TTC549 (cell line): ENCODE results near the gene SMIM38.

Experiments used
- FAIRE-seq: peaks from 2 replicates; lab custom pipeline; 2012; peaks lifted over from hg19 to GRCh38; lab: Jason Lieb, UNC

Gene SMIM38

GRCh38 chr11:69155302-69156234 lies at the start of gene SMIM38:
TSS of gene SMIM38 (plus strand) at chr11:69155935. CDS start at chr11:69157847, 1,912 bp downstream.
- no peak for FAIRE-seq

DNA sequence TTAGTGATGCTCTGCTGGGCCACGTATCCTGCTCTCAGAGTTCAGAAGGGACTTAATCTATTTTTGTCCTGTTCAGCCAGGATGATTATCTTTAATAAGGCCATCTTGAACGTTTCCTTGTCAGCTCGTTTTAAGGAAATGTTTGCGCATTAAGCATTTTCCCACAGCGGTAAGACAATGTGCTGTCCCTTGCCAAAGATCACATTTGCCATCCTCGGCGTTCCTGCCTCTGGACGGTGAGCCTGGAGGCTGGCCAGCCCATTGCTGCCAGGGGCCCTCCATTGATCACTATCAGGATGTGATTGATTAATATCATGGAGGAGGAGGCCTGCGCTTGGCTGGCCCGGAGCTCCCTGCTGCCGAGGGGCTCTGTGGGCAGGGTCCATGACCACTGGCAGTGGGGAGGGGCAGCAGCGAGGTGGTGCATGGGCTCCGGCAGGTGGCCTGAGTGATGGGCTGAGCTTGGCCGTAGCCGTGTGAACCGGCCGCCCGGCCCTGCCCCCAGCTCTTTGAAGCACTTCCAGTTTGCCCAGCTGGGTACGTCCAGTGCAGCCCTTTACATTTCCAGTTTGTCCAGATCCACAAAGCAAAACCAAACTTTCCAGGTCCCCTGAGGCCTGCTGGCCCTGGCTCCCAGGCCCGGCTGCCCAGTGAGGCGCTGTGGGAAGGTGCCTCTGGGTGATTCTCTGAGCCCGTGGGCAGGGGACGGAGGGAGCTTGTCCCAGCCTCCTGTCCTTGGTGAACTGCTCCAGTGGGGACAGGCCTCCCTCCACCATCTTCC lies 49.5 kb upstream of the SMIM38 start:
- no peak for FAIRE-seq

GRCh38 chr11:69107413-69107812 lies 48.3 kb upstream of the SMIM38 start:
- FAIRE-seq = no peak

DNA sequence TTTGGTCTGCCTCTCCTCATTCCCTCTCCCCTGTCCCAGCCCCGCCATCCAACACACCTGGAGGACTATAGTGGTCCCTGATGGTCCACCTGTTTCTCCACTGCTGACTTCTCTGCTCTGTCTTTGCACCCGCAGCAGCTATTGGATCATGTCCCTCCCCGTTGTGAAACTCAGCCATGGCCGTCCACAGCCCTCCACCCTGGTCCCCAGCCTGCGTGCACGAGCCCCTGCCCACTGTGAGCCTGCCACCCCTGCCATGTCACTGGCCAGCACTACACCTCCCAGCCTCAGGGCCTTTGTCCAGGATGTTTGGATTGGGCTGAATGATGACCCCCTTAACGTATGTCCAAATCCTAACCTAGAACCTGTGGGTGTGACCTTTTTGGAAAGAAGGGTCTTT lies 47.7 kb upstream of the SMIM38 start:
- FAIRE-seq = no peak

DNA sequence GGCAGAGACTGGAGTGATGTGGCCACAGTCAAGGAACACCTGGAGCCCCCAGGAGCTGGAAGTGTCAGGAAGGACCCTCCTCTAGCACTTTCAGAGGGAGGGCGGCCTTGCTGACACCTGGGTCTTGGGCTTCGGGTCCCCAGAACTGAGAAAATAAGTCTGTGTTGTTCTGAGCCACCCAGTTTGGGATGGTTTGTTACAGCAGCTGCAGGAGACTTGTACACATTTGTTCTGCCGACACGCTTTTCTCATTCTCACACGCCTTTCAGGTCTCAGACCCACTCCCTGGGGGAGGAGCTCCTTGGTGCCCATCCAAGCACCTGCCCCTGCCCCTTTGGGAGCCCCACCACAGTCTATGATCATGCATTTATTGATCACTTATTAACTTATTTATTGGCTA lies 47.2 kb upstream of the SMIM38 start:
- FAIRE-seq = no peak

GRCh38 chr11:69109101-69109500 lies 46.6 kb upstream of the SMIM38 start:
- no peak for FAIRE-seq

- FAIRE-seq = no peak
Measured at GRCh38 chr11:69110451-69110850, 45.3 kb upstream of the SMIM38 start.

DNA sequence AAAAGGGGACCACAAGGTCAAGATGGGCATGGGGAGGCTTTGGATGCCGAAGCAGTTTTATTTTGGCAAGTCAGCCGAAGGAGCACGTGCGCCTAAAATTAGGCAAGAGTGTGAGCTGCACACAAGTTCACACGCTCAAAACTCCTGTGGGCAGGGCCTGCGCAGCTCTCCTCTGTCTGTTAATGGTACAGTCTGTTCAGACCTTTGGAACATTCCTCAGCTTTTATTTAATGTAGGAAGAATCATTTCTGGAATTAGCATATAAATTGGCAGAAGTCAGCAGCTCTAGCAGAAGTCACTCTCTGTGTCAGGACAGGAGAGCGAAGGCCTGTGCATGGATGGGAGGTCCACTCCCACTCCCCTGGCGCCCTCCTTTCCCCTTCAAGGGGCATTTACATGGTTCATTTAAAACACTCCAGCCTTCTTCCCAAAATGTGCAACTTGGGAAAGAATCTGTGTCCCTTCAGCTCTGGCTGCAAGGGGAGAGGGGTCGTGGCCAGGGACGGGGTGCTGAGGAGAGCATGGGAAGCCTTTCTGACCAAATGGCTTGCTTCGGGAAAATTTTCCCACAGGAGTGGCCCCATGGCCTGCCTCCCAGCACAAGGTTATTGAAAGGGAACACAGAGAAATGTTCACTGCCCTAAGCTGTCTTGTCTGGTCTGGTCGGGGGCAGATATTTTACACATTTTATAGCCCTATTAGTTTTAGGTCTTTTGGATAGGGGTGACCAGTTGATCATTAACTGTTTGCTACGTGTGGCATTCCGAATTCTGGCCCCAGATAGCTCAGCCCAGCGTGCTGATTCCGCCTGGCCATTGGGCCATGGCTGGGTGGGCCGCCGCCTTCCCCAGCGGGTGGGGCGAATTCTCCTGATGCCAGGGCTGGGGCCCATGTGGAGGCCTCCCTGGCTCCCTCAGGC lies 43.9 kb upstream of the SMIM38 start:
- no peak for FAIRE-seq

DNA sequence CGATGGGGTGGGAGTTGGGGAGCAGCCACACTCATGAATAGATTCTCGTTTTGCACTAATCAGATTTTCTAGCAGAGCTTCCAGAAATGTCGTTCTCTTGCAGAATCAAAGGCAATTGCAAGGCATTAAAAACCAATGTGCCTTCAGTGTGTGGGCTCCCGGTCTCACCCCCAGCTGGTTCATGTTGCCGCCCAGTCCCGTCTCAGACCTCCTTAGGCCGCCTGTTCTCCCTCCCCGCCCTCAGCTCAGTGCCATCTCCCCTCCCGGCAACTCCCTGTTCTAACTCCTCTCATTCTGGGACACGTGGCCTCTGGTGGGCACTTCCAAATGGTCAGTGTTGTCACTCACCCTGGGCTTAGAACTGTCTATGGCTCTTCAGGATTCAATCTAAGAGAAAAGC lies 42.5 kb upstream of the SMIM38 start:
- FAIRE-seq = no peak

DNA sequence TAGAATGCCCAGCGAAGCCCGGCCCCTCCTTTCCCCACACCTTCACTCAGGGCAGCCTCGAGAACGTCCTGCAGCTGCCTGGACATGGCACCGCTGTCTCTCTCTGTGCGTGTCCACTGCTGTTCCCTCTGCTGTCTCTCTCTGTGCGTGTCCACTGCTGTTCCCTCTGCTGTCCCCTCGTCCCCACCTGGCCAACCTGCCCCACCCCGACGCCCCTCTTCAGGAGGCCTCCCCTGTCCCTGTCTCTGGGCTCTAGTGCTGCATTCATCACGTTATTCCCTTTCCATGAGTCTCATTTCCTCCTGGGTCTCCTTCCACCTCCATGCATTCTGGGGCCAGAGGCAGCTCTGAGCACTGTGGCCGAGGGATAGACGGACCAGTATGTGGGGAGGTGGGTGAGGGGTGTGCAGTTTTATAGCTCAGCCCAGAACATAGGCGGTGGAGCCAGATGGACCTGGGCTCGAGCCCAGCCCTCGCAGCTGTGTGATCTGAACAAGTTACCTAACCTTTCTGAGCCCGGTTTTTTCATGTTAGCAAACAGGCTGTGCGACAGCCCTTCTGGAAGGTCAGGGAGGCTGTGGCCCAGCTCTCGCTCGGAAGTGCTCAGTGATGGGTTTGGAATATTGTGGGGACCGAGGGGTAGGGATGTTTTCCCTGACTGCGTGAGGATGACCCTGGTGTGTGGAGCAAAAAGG lies 41.9 kb upstream of the SMIM38 start:
- no peak for FAIRE-seq

DNA sequence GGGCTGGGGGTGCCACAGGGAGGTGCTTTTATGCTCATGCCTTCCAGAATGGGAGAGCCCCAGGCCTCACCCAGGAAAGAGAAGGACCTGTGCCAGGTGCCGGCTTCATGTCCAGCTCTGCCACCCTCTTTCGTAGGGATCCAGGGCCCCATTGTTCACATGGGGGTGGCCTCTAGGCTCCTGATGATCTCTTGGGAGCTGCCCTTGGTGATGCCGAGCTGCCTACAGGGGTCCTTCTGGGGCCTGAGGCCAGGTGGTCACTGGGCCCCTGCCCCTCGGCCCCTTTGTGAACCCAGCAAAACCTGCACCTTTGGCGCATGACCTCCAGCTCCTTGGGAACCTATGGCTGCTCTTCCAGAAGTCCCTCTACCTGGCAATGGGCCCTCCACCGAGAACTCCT lies 41.4 kb upstream of the SMIM38 start:
- FAIRE-seq = no peak

- FAIRE-seq = no peak
Measured at GRCh38 chr11:69114811-69115523, 40.8 kb upstream of the SMIM38 start.

DNA sequence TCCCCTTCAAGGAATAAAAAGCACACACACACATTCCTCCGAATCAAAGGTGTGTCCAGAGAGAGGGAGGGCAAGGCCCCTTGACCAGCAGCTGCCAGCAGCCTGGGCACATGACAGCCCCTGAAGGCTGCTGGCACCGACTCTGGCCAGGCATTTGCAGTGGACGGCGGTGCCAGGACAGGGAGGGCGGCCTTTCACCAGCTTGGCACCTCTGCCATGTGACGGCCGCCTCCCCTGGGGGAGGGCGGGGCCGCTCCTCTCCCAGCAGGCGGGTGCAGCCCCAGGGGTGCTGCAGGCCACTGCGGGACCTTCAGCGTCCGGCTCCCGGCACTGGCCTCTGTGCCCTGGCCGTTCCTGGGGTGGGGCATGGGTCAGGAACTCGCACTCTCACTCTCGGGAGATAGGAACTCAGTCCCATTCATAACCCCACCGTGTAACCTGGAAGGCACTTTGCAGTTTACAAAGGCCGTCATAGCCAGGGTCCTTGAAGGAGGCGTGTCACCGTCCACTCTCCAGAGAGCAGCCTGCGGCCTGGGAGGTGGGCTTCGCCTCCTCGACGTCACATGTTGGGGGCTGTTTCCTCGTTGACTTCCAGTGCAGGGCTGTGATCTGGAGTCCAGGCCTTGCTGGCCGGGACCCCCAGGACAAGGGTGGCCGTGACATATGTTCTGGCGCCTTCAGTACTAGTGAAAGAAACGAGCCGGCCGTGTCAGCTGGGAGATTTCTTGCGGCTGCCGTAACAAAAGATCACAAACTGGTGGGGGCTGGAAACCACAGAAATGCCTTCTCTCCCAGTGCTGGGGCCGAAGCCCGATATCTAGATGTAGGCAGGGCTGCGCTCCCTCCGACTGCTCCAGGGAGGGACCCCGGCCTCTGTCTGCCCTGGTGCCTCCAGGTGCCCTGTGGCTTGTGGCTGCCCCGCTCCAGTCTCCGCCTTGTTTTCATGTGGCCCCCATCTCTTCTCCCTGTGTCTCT lies 39.9 kb upstream of the SMIM38 start:
- FAIRE-seq = no peak

- FAIRE-seq = no peak
Measured at GRCh38 chr11:69116671-69117070, 39.1 kb upstream of the SMIM38 start.

DNA sequence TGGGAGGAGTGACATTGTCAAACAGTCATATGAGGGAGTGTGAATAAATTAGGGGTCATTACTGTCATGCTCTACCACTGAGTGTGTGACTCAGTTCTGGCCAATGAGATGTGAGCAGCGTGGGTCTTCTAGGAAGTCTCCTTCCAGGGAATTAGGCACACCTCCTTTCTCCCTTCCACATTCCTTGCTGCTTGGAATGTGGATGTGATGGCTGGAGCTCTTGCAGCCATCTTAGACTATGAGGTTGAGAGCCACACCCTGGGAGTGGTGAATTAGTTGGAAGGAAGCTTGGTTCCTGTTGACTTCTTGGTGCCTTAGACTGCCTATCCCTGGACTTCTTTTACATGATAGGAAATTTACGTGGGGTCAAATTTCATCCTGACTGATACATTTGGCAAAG lies 36.5 kb upstream of the SMIM38 start:
- FAIRE-seq = no peak

DNA sequence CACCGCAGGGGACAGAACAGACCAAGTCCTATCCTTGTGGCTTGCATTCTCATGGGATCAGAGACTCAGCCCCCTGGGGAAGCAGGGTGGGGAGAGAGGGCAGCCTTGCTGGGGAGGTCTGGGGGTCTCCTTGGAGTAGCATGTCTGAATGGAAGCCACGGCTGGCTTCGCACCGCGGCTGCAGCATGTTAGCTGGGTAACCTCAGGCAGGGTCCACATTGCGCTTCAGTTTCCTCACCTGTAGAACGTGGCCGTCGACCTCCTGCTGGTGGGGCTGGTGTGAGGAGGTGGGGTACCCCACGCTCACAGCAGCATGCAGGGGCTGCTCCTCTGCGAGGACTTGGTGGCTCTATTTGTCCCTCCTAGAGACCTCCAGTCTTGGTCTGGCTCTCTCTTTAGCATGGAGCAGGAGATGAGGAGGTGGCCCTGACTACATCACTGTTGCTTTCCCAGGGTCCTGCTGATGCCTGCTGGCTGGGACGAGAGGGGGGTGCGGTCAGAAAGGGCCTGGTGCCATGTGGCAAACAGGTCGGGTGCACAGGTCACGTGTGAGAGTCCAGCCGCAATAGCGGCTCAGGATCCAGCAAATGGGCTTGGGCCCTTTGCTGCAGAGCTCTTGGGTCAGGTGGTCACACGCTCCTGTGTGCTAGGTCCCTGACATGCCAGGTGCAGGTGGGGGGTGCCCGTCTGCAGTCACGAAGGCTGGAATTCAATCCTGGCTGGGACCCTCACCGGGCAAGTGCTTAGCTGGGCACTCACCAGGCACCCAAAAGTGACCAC lies 35.4 kb upstream of the SMIM38 start:
- FAIRE-seq = no peak

DNA sequence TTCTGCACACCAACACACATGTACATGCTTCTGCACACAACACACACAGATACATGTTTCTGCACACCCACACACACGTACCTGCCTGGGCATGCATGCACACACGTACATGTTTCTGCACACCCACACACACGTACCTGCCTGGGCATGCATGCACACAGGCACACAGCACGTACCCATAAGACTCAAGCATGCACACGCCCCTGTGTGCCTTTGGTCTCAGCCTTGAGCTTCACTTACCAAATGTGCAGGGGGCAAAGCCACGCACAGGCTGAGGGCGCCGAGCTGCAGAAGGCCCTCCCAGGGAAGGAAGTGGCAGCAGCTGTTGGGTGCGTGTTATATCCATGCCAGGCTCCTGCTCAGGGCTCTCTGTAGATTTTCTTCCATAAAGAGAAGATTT lies 34.7 kb upstream of the SMIM38 start:
- no peak for FAIRE-seq

GRCh38 chr11:69121621-69122325 lies 34.0 kb upstream of the SMIM38 start:
- FAIRE-seq = no peak

DNA sequence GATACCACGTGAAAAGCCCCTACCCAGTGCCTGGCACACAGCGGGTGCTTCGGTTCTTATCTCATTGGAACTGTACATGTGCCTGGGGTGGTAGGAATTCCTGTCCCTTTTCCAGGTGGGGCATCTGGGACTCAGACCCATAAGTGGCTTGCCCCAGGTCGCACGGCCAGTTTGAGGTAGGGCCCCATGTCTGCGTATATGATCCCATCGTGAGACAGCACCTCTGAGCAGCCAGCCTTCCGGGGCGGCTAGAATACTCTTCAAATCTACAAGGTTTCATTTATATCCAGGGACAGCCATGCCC lies 33.5 kb upstream of the SMIM38 start:
- no peak for FAIRE-seq
